GM23338 (cell line): ENCODE results near the gene HINT2. TPM values are rescaled to one million over a fixed set of nuclear protein-coding genes. Genes with fewer than 3 reads are reported as not detected.

Experiments
- ATAC-seq: fragments of 200-7000 bp; cut with Tn5 transposase; 3 replicates; pipeline ENCODE4 v1.9.1; 2020
- DNase-seq: peaks from one replicate; pipeline ENCODE4 v3.0.0-alpha.2; 2015; ENCODE audit warnings: low spot score
- H2AFZ ChIP-seq: fragments of 200-600 bp; sonication (generic); 2 replicates; pipeline ENCODE4 v1.8.0; 2016; ENCODE audit warnings: antibody characterized with exemption, mild to moderate bottlenecking, moderate library complexity
- H3F3A ChIP-seq: fragments of 200-600 bp; sonication (generic); replicated peaks from 2 replicates; pipeline ENCODE4 v1.8.0; 2017; ENCODE audit warnings: antibody characterized with exemption, mixed run types, low read depth
- H3K27ac ChIP-seq: fragments of 200-600 bp; sonication (generic); 2 replicates; pipeline ENCODE4 v1.6.1; 2016; ENCODE audit warnings: low read depth
- H3K27me3 ChIP-seq: fragments of 200-600 bp; sonication (generic); 2 replicates; pipeline ENCODE4 v1.8.0; 2016; ENCODE audit warnings: mild to moderate bottlenecking, mixed run types, moderate library complexity; ENCODE audit not compliant: insufficient read depth
- H3K36me3 ChIP-seq: fragments of 200-600 bp; sonication (generic); 2 replicates; pipeline ENCODE4 v1.8.0; 2016; ENCODE audit warnings: mild to moderate bottlenecking; ENCODE audit not compliant: insufficient read depth
- H3K4me1 ChIP-seq: fragments of 200-600 bp; sonication (generic); 2 replicates; pipeline ENCODE4 v1.8.0; 2016; ENCODE audit warnings: mild to moderate bottlenecking, moderate library complexity; ENCODE audit not compliant: insufficient read depth
- H3K4me2 ChIP-seq: fragments of 200-600 bp; sonication (generic); 2 replicates; pipeline ENCODE4 v1.7.1; 2017; ENCODE audit warnings: mixed run types
- H3K4me3 ChIP-seq: fragments of 200-600 bp; sonication (generic); 2 replicates; pipeline ENCODE4 v1.6.1; 2016; ENCODE audit warnings: mixed run types
- H3K79me2 ChIP-seq: fragments of 200-600 bp; sonication (generic); replicated peaks from 2 replicates; pipeline ENCODE4 v1.8.0; 2017; ENCODE audit warnings: mild to moderate bottlenecking; ENCODE audit not compliant: insufficient read depth
- H3K9me2 ChIP-seq: fragments of 200-600 bp; sonication (generic); 2 replicates; pipeline ENCODE4 v1.8.0; 2017; ENCODE audit not compliant: insufficient read depth
- H4K20me1 ChIP-seq: fragments of 200-600 bp; sonication (generic); replicated peaks from 2 replicates; pipeline ENCODE4 v1.8.0; 2017; ENCODE audit warnings: mild to moderate bottlenecking; ENCODE audit not compliant: insufficient read depth
- H3K27ac Mint-ChIP-seq: 2 replicates; pipeline ENCODE4 v1.8.0; 2020; ENCODE audit warnings: inconsistent platforms, mild to moderate bottlenecking, moderate library complexity, mixed read lengths
- H3K27me3 Mint-ChIP-seq: 3 replicates; pipeline ENCODE4 v1.8.0; 2022; ENCODE audit warnings: low read depth, mild to moderate bottlenecking, moderate library complexity, mixed read lengths, inconsistent platforms; ENCODE audit not compliant: insufficient read depth, poor library complexity
- H3K36me3 Mint-ChIP-seq: 3 replicates; pipeline ENCODE4 v1.8.0; 2021; ENCODE audit warnings: low read depth, mild to moderate bottlenecking, inconsistent platforms, moderate library complexity, mixed read lengths
- H3K4me1 Mint-ChIP-seq: 3 replicates; pipeline ENCODE4 v1.8.0; 2020; ENCODE audit warnings: mild to moderate bottlenecking, inconsistent platforms, mixed read lengths
- H3K4me3 Mint-ChIP-seq: 3 replicates; pipeline ENCODE4 v1.8.0; 2021; ENCODE audit warnings: moderate library complexity, mild to moderate bottlenecking, inconsistent platforms, mixed read lengths
- H3K9me3 Mint-ChIP-seq: 3 replicates; pipeline ENCODE4 v1.8.0; 2020; ENCODE audit warnings: moderate library complexity, mild to moderate bottlenecking, inconsistent platforms, mixed read lengths
- CREB1 ChIP-seq: fragments of 250-450 bp; sonication (Bioruptor Pico); IDR thresholded peaks from 2 replicates; pipeline ENCODE4 v1.5.0; 2020; ENCODE audit warnings: low read depth, mild to moderate bottlenecking, moderate library complexity
- CTCF ChIP-seq, 2 experiments: fragments of 200-600 bp in 1 of 2; sonication (generic) in 1 of 2; conservative IDR thresholded peaks; 2 replicates each; pipeline versions ENCODE4 v1.5.1 to v1.6.1; 2016 to 2017; ENCODE audit warnings: antibody characterized with exemption in 2 of 2, low read depth in 2 of 2, mild to moderate bottlenecking in 2 of 2, moderate library complexity in 1 of 2
- NANOG ChIP-seq: IDR thresholded peaks from 2 replicates; pipeline ENCODE4 v1.6.1; 2016; ENCODE audit warnings: antibody characterized with exemption, borderline replicate concordance
- REST ChIP-seq: IDR thresholded peaks from one replicate; pipeline ENCODE4 v1.6.1; 2018; ENCODE audit warnings: antibody characterized with exemption; ENCODE audit not compliant: unreplicated experiment
- ZNF114 ChIP-seq: fragments of 250-450 bp; sonication (Bioruptor Pico); IDR thresholded peaks from 2 replicates; pipeline ENCODE4 v1.5.0; 2020; ENCODE audit warnings: mild to moderate bottlenecking, moderate library complexity
- ZNF462 ChIP-seq: fragments of 250-450 bp; sonication (Bioruptor Pico); IDR thresholded peaks from 2 replicates; pipeline ENCODE4 v1.5.0; 2020; ENCODE audit warnings: mild to moderate bottlenecking, moderate library complexity
- polyA plus RNA-seq: library from polyadenylated mRNA; unstranded; fragments of >200 nt; fragmentation: Nextera tagmentation; extraction: Ambion mirVana; gene quantifications from 2 replicates; pipeline ENCODE4 v1.2.1, GENCODE V29; 2016
- total RNA-seq: library from RNA; depleted of rRNA; stranded (reverse); fragments of >200 nt; shearing (Covaris generic); gene quantifications from 2 replicates; pipeline ENCODE4 v1.2.3, GENCODE V29; 2014

Gene HINT2
- total and polyA plus RNA-seq, 2 experiments from 2014 or later = 20.9 to 69.9 TPM

GRCh38 chr9:35769763-35770162, 45.1 kb downstream of the HINT2 start:
- H4K20me1 ChIP-seq = peaks cover 3% of the 10 kb centered on the region; the same call in 1 of the 2 replicates
- H3K36me3 ChIP-seq = no peaks in the 10 kb centered on the region
- H3K79me2 ChIP-seq = peaks cover 10% of the 10 kb centered on the region
- H3K4me3 Mint-ChIP-seq = no peak overlapping the region
- H3K27ac Mint-ChIP-seq = no peak overlapping the region
- TF ChIP-seq ZNF114 (CRISPR knock-in tag) (no peak), REST (no peak), CTCF (conservative IDR thresholded peaks at IDR 0.05; ENCODE audit: low read depth in 2 of 2) (no peak), NANOG (no peak)
- no peaks in the 10 kb centered on the region for H3K4me1 ChIP-seq
- no peaks in the 10 kb centered on the region for H3K9me3 Mint-ChIP-seq
- no peaks in the 10 kb centered on the region for H3K36me3 Mint-ChIP-seq
- no peaks in the 10 kb centered on the region for H3K27me3 Mint-ChIP-seq
- H3K4me3 ChIP-seq = no peak overlapping the region
- no peak overlapping the region for H3K4me2 ChIP-seq
- no peaks in the 10 kb centered on the region for H3K9me2 ChIP-seq
- no peak for DNase-seq
- ATAC-seq = no peak
- no peak overlapping the region for H3K27ac ChIP-seq
- H3K4me1 Mint-ChIP-seq = peaks cover 1% of the 10 kb centered on the region
- no peak overlapping the region for H2AFZ ChIP-seq
- no peaks in the 10 kb centered on the region for H3K27me3 ChIP-seq
- 0 out of 2 replicates have a peak, but pooled peaks cover under 1% of the 10 kb centered on the region for H3F3A ChIP-seq

GRCh38 chr9:35767458-35767857, 47.4 kb downstream of the HINT2 start:
- Mint-ChIP-seq H3K4me1 (peaks cover 7% of the 10 kb centered on the region; the same call in 1 of the 3 replicates), H3K27me3 (no peaks in the 10 kb centered on the region), H3K36me3 (no peaks in the 10 kb centered on the region), H3K9me3 (no peaks in the 10 kb centered on the region), H3K27ac (no peak overlapping the region), H3K4me3 (no peak overlapping the region)
- no peaks in the 10 kb centered on the region for H3K27me3 ChIP-seq
- no peak for ATAC-seq
- no peak overlapping the region for H3K4me3 ChIP-seq
- no peak overlapping the region for H3K27ac ChIP-seq
- peaks cover 24% of the 10 kb centered on the region for H3K79me2 ChIP-seq
- H4K20me1 ChIP-seq = peaks cover 3% of the 10 kb centered on the region; the same call in 1 of the 2 replicates
- no peaks in the 10 kb centered on the region for H3K36me3 ChIP-seq
- H3K9me2 ChIP-seq = no peaks in the 10 kb centered on the region
- no peak overlapping the region for H2AFZ ChIP-seq
- no peak overlapping the region for H3K4me2 ChIP-seq
- H3K4me1 ChIP-seq = no peaks in the 10 kb centered on the region; the same call in 1 of the 2 replicates
- no peaks in the 10 kb centered on the region for H3F3A ChIP-seq
- DNase-seq = no peak
- TF ChIP-seq REST (no peak), NANOG (no peak), CREB1 (CRISPR knock-in tag) (no peak), ZNF462 (no peak)
